ENCODE results near the gene HHAT.

GRCh38 chr1:210707300-210708240, 378.9 kb downstream of the HHAT start:
- TF ChIP-seq CTCF (IDR thresholded peaks at IDR 0.05; ENCODE audit: insufficient read depth, low read depth, low read length) (no peak), EZH2 (IDR thresholded peaks at IDR 0.05; ENCODE audit: insufficient read depth, low read length) (no peak)
